Hippocampal formation (tissue), 2 donors: ENCODE results near the gene RFTN1.

ENCODE experiments used
- DNase-seq, 2 donors: peaks; one replicate each; lab custom pipeline; 2025; lab: John Stamatoyannopoulos, UW

Gene RFTN1

GRCh38 chr3:16464511-16465148, 48.9 kb downstream of the RFTN1 start:
- DNase-seq = no peak

DNA sequence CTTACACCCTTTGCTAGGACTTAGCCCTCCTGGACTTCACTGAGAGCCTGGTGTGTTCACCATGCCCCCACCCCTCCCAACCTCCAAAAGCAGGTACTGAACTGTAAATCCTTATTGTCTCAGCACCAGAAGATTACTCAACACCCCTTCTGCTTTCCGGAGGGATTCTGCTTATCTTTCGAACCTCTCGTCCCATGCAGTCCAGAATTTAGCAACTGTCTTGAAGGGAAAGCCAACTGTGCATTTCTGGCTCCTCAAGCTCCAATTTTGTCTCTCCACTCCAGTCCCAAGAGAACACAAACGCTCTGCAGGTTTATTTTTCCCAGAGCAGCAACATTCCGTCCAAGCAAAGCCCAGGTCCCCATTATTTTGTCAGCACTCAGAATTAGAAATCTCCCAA, 49.6 kb downstream of the RFTN1 start:
- no peak for DNase-seq

DNA sequence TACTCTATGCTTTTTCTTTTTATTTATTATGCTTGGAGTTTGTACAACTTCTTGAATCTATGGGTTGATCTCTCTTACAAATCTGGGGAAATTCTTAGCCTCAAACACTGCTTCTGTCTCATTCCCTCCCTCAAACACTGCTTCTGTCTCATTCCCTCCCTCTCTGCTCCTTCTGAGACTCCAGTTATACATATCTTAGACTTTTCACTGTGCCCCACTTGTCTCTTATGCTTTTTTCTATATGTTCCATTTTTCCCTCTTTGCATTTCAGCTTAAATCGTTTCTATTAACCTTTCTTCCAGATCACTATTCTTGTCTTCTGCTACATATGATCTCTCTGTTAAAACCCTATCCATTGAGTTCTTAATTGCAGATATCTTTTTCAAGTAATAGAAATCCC, 50.4 kb downstream of the RFTN1 start:
- no peak for DNase-seq

DNA sequence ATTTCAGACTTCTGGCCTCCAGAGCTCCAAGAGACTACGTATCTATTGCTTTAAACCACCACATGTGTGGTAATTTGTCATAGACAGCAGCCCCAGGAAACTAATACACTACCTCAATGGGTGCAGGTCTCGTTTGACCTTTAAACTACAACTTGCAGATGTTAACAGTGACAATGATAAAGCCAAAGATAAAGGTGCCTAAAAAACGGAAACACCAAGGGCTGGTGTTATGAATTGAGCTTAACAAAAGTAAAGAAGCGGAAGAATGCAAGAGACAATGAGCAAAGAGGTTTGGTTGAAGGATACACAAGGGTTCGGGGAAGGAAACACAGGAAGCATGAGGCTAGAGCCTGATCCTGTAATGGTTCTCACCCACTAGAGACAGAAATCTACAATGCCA, 50.8 kb downstream of the RFTN1 start:
- no peak for DNase-seq

- no peak for DNase-seq
Observed at GRCh38 chr3:16461463-16462245, 51.8 kb downstream of the RFTN1 start.

GRCh38 chr3:16460886-16461285, 52.6 kb downstream of the RFTN1 start:
- DNase-seq = no peak

DNA sequence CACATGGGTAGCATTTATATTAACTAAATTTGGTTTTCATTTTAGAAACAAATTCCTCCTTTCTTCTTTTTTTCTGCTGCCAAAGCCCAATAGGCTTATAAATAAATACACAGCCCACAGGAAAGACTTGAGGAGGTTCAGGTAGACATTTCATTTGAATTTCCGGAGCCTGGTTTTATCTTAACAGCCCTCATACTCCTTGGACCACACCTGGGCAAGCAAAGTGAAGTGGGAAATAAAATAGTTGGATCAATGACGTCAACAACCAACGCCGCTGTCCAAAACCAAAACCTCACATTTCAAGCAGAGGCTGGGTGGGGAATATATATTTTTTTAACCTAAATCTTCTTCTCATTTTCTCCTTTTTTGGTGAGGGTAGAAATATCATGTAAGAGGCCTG, 53.2 kb downstream of the RFTN1 start:
- no peak for DNase-seq

DNA sequence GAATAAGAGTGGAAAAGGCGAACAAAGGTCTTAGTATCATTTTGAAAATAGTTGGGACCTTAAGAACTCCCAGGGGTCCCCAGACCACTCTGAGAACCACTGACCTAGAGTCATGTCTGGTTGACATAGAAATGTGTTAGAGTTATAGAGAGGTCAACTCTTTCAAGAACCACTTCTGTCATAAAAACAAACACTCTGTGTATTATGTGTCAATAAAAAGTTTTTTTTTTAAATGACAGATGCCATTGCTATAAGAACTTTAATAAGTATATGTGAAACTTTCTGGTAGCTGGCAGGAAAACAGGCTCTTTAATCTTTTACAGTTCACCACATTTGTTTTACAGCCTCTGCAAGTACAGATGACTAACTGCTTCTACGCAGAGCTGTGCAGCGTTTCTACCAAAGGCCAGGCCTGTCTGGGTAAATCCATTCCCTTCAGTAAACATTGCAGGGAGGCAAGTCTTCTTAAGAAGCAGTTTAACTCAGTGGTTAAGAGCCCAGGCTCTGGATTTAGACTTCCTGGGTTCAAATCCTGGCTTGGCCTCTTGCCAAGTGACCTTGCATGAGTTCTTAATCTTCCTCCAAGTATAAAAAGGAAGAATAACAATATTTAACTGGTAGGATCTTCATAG, 56.6 kb downstream of the RFTN1 start:
- DNase-seq = no peak

DNA sequence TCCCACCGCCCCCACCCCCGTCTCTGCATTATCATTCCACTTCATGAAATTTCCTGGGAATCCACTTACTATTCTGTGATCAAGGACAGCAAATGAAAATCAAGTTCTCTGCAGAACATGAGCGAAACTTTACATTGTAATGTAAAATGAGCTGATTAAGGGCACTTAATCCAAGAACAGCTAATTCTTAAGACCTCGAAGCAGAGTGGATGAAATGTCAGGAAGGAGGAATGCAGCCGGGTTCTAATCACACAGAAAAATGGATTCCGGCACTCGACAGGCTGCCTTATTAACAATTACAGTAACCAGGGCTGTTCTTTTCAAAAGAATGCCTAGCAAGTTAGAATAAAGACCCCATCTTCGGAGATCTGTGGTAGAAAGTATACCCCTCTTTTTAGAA, 57.5 kb downstream of the RFTN1 start:
- DNase-seq = no peak

DNA sequence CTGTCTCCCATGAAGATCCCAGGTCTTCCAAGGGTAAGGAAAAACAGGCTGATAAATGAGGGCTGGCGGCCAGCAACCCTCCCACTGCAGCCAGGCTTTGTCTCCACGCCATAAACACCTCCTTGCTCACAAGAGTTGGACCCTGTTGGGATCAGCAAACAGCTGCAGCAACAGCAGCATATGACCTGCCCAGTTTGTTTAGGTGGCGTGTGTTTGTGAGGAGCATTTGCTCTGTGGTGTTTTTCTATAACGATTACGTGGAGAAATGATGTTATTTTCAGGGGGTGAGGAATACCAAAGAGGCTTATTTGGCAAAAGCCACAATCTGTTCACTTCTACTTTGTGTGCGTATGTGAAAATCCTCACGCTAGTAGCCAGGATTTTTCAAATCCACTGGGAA, 58.5 kb downstream of the RFTN1 start:
- DNase-seq = no peak

DNA sequence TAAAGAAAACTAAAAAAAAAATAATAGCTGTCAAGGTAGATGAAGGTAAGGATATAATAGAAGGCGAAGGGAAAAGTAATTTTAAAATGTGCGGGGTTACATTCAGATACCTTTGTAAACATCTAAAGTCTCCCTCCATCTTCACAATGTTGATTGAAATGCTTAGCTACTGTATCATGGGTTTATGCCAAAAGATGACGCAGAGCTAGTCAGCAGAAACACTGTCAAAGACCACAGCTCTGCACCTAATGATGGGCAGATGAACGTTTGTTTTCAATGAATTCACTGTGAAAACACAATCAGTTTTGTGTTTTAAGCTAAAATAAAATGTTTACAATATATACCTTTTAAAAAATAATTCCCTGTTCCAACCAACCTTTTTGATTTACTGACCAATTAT, 61.2 kb downstream of the RFTN1 start:
- DNase-seq = no peak

GRCh38 chr3:16449369-16449768, 64.1 kb downstream of the RFTN1 start:
- DNase-seq = no peak

GRCh38 chr3:16448639-16449070, 64.8 kb downstream of the RFTN1 start:
- peak in 1 of 2 donors; percentile 32 for DNase-seq

- DNase-seq = no peak
Observed at GRCh38 chr3:16447135-16447534, 66.4 kb downstream of the RFTN1 start.

DNA sequence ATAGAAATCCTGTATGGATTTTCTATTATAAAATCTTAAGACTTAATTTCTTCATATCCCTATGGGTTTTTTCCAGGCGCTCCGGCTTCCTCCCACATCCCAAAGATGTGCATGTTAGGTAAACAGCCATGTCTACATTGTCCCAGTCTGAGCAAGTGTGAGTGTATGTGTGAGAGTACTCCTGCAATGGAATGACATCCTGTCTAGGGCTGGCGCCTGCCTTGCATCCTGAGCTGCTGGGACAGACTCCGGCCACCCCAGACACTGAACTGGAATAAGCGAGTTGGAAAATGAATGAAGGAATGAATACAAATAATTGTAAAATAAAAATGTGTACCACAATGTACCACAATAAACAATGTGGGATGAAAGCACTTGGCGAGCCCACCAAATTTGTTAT, 69.2 kb downstream of the RFTN1 start:
- DNase-seq = no peak

- DNase-seq = no peak
Observed at GRCh38 chr3:16442730-16443129, 70.8 kb downstream of the RFTN1 start.

GRCh38 chr3:16441371-16441875, 72.1 kb downstream of the RFTN1 start:
- DNase-seq = no peak

- DNase-seq = no peak
Observed at GRCh38 chr3:16439848-16440708, 73.4 kb downstream of the RFTN1 start.

GRCh38 chr3:16439163-16439847, 74.2 kb downstream of the RFTN1 start:
- no peak for DNase-seq

DNA sequence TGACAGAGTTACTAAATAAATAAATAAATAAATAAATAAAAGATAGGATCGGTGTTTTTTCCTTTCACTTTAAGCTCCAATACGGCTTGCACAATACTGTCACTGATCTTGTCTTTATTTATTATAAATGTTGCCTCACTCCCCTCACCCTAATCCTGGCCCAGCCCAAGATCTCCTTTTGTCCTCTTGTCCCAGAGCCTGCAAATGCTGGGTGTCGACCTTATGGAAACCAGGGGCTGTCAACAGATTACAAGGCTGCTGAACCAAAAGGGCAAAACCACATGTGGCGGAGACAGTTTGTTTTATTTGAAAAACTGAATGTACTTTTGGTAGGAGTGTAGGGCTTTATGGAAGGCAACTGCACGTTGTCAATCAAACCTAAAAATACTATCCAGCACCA, 75.9 kb downstream of the RFTN1 start:
- DNase-seq = no peak

DNA sequence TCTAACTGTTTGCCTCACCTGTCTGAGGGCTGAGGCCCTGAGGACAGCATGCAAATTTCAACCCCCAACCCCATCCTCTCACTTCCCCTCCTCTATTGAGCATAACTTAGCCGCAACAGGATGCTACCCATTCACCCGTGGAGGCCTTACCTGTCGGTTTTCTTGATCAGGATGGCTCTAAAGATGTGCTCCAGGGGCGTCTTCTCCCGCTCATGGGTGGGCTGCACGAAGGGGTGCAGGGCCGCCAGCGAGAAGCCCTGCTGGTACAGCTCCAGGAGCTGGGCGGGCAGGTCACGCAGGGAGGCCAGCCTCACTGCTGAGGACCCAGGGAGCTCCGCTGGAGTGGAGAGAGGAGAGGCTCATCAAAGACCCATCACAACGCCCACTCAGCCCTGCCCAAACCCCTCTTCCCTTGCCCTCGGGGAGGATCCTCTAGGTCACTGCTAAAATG, 79.8 kb downstream of the RFTN1 start:
- DNase-seq = no peak
